ENCODE measurements around the gene P4HA3.

DNA sequence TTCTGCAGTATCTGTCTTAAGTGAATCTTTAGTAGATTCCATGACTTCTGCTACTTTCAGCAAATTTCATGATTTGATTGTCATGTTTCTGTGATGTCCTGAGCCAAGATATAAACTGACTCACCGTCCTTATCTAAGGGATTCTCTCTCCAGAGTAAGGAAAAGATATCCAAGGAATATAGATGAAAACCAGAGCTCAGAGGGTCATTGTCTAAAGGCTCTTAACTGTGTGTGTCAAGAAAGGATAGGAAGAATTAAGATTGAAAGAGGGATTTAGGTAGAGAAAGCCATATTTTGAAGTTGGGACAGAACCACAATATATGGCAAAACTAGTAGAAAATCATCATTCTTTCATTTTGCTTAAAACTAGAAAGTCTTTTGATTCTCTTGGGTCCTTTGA lies 89.6 kb downstream of the P4HA3 start:
- TF ChIP-seq POLR2A (IDR thresholded peaks at IDR 0.05; ENCODE audit: low read depth, low read length) (no peak), POLR2AphosphoS5 (IDR thresholded peaks at IDR 0.05; ENCODE audit: low read depth, low read length) (no peak), TAF1 (IDR thresholded peaks at IDR 0.05; ENCODE audit: low read depth, low read length) (no peak)
